ENCODE measurements around the gene CDH5.

DNA sequence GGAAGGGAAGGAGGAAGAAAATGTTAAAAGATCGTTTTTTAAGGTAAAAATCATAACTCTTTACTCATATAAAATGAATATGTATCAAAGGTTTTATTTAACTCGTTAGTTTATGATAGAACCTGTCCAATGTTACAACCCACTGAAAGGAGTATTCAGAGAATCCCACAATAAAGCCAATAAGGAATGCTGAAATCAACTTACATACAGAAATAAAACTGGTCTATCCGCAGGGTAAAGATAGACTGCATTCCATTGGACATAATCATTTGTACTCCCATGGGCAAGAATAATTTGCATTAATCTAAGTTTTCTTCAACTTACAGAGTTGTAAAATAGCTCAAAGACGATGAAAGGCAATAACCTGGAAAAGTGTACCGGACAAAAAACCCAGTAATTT lies 42.7 kb downstream of the CDH5 start:
- TF ChIP-seq, protein P1, sequence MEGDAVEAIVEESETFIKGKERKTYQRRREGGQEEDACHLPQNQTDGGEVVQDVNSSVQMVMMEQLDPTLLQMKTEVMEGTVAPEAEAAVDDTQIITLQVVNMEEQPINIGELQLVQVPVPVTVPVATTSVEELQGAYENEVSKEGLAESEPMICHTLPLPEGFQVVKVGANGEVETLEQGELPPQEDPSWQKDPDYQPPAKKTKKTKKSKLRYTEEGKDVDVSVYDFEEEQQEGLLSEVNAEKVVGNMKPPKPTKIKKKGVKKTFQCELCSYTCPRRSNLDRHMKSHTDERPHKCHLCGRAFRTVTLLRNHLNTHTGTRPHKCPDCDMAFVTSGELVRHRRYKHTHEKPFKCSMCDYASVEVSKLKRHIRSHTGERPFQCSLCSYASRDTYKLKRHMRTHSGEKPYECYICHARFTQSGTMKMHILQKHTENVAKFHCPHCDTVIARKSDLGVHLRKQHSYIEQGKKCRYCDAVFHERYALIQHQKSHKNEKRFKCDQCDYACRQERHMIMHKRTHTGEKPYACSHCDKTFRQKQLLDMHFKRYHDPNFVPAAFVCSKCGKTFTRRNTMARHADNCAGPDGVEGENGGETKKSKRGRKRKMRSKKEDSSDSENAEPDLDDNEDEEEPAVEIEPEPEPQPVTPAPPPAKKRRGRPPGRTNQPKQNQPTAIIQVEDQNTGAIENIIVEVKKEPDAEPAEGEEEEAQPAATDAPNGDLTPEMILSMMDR (IDR thresholded peaks at IDR 0.05), result no peak
- no peak for TF ChIP-seq ZFX (IDR thresholded peaks at IDR 0.05; ENCODE audit: borderline replicate concordance)

All from 22Rv1 (cell line).